DOHH2 (cell line): Measurements from ENCODE around the gene CDKN2AIPNL.

Source experiments
- CTCF ChIP-seq: fragments of 200-600 bp; sonication (generic); IDR thresholded peaks from one replicate; pipeline ENCODE4 v1.5.1; 2014; ENCODE audit warnings: antibody characterized with exemption, mild to moderate bottlenecking, low read depth, low read length; ENCODE audit not compliant: poor library complexity, severe bottlenecking
- EZH2phosphoT487 ChIP-seq: fragments of 200-600 bp; sonication (generic); IDR thresholded peaks from 2 replicates; pipeline ENCODE4 v1.6.1; 2017; ENCODE audit warnings: borderline replicate concordance, mild to moderate bottlenecking, antibody characterized with exemption, low read length, moderate library complexity, mixed read lengths

GRCh38 chr5:134392301-134392700 is 19.4 kb downstream of the CDKN2AIPNL start:
- TF ChIP-seq CTCF: no peak
- TF ChIP-seq EZH2phosphoT487: no peak
